HEK293 (cell line): ENCODE data around the gene TMOD4.
A peak's percentile ranks its signal among the peaks of the same experiment; 100 is the strongest.

Experiments
- GLIS2 ChIP-seq: fragments of 450-650 bp; formaldehyde crosslinking; IDR thresholded peaks from 2 replicates; pipeline ENCODE4 v1.5.1; 2016; ENCODE audit warnings: missing biosample characterization, missing genetic modification characterization
- HOXC10 ChIP-seq: sonication (generic); formaldehyde crosslinking; IDR thresholded peaks from 2 replicates; pipeline ENCODE4 v1.8.1; 2023; ENCODE audit warnings: mild to moderate bottlenecking, missing genetic modification reagents
- IKZF3 ChIP-seq: fragments of 450-650 bp; IDR thresholded peaks from 2 replicates; pipeline ENCODE4 v1.5.0; 2018; ENCODE audit warnings: missing biosample characterization, mild to moderate bottlenecking, missing genetic modification characterization, moderate library complexity
- TCF7L2 ChIP-seq: IDR thresholded peaks from 2 replicates; pipeline ENCODE4 v1.6.1; 2011; ENCODE audit warnings: low read depth, mild to moderate bottlenecking, inconsistent platforms, low read length, moderate library complexity, borderline replicate concordance
- ZBTB17 ChIP-seq: fragments of 450-650 bp; formaldehyde crosslinking; IDR thresholded peaks from 2 replicates; pipeline ENCODE4 v1.5.1; 2016; ENCODE audit warnings: missing biosample characterization, missing genetic modification characterization
- ZBTB8A ChIP-seq: fragments of 450-650 bp; formaldehyde crosslinking; IDR thresholded peaks from 2 replicates; pipeline ENCODE4 v1.5.1; 2016; ENCODE audit warnings: missing biosample characterization, missing genetic modification characterization
- ZFP3 ChIP-seq: fragments of 450-650 bp; formaldehyde crosslinking; IDR thresholded peaks from 2 replicates; pipeline ENCODE4 v1.5.1; 2016; ENCODE audit warnings: low read depth, missing biosample characterization, missing genetic modification characterization
- ZFP41 ChIP-seq: fragments of 450-650 bp; formaldehyde crosslinking; IDR thresholded peaks from 2 replicates; pipeline ENCODE4 v1.5.1; 2016; ENCODE audit warnings: missing biosample characterization, missing genetic modification characterization, borderline replicate concordance
- ZNF24 ChIP-seq: fragments of 450-650 bp; formaldehyde crosslinking; IDR thresholded peaks from 2 replicates; pipeline ENCODE4 v1.5.1; 2016; ENCODE audit warnings: missing biosample characterization, missing genetic modification characterization
- ZNF266 ChIP-seq: fragments of 450-650 bp; formaldehyde crosslinking; IDR thresholded peaks from 2 replicates; pipeline ENCODE4 v1.5.1; 2016; ENCODE audit warnings: missing biosample characterization, missing genetic modification characterization, low read depth
- ZNF292 ChIP-seq: fragments of 450-650 bp; formaldehyde crosslinking; IDR thresholded peaks from 2 replicates; pipeline ENCODE4 v1.5.1; 2016; ENCODE audit warnings: low read depth, missing biosample characterization, missing genetic modification characterization, borderline replicate concordance
- ZNF335 ChIP-seq: fragments of 450-650 bp; formaldehyde crosslinking; conservative IDR thresholded peaks from 2 replicates; pipeline ENCODE4 v1.5.1; 2016; ENCODE audit warnings: missing biosample characterization, missing genetic modification characterization
- ZNF350 ChIP-seq: fragments of 450-650 bp; formaldehyde crosslinking; IDR thresholded peaks from 2 replicates; pipeline ENCODE4 v1.5.0; 2017; ENCODE audit warnings: missing biosample characterization, mild to moderate bottlenecking, missing genetic modification characterization
- ZNF366 ChIP-seq: fragments of 450-650 bp; formaldehyde crosslinking; conservative IDR thresholded peaks from 2 replicates; pipeline ENCODE4 v1.5.1; 2016; ENCODE audit warnings: missing biosample characterization, missing genetic modification characterization
- ZNF473 ChIP-seq: fragments of 450-650 bp; formaldehyde crosslinking; IDR thresholded peaks from 2 replicates; pipeline ENCODE4 v1.5.1; 2017; ENCODE audit warnings: missing biosample characterization, missing genetic modification characterization
- ZNF561 ChIP-seq: fragments of 450-650 bp; IDR thresholded peaks from 2 replicates; pipeline ENCODE4 v1.5.1; 2018; ENCODE audit warnings: missing biosample characterization, missing genetic modification characterization, borderline replicate concordance
- ZNF623 ChIP-seq: fragments of 450-650 bp; formaldehyde crosslinking; IDR thresholded peaks from 2 replicates; pipeline ENCODE4 v1.5.1; 2016; ENCODE audit warnings: missing biosample characterization, missing genetic modification characterization
- ZNF629 ChIP-seq: fragments of 450-650 bp; formaldehyde crosslinking; IDR thresholded peaks from 2 replicates; pipeline ENCODE4 v1.5.1; 2017; ENCODE audit warnings: missing biosample characterization, missing genetic modification characterization
- TF ChIP-seq, protein P1 (sequence below): fragments of 450-650 bp; formaldehyde crosslinking; IDR thresholded peaks from 2 replicates; pipeline ENCODE4 v1.5.1; 2016; ENCODE audit warnings: missing biosample characterization, missing genetic modification characterization
- TF ChIP-seq, protein P2 (sequence below): fragments of 450-650 bp; formaldehyde crosslinking; IDR thresholded peaks from 2 replicates; pipeline ENCODE4 v1.5.1; 2016; ENCODE audit warnings: missing biosample characterization, missing genetic modification characterization, borderline replicate concordance
- TF ChIP-seq, protein P3 (sequence below): fragments of 450-650 bp; formaldehyde crosslinking; IDR thresholded peaks from 2 replicates; pipeline ENCODE4 v1.5.1; 2016; ENCODE audit warnings: missing biosample characterization, missing genetic modification characterization, borderline replicate concordance
- TF ChIP-seq, protein P4 (sequence below): sonication (generic); formaldehyde crosslinking; IDR thresholded peaks from 2 replicates; pipeline ENCODE4 v1.8.1; 2022; ENCODE audit warnings: mild to moderate bottlenecking, moderate library complexity, missing genetic modification reagents
- TF ChIP-seq, protein P5 (sequence below): fragments of 450-650 bp; formaldehyde crosslinking; IDR thresholded peaks from 2 replicates; pipeline ENCODE4 v1.5.1; 2017; ENCODE audit warnings: missing biosample characterization, mild to moderate bottlenecking, missing genetic modification characterization, moderate library complexity
- TF ChIP-seq, protein P6 (sequence below): fragments of 450-650 bp; formaldehyde crosslinking; optimal IDR thresholded peaks from 2 replicates; pipeline ENCODE3; 2016; ENCODE audit warnings: missing biosample characterization, mild to moderate bottlenecking, missing genetic modification characterization

Gene TMOD4

DNA sequence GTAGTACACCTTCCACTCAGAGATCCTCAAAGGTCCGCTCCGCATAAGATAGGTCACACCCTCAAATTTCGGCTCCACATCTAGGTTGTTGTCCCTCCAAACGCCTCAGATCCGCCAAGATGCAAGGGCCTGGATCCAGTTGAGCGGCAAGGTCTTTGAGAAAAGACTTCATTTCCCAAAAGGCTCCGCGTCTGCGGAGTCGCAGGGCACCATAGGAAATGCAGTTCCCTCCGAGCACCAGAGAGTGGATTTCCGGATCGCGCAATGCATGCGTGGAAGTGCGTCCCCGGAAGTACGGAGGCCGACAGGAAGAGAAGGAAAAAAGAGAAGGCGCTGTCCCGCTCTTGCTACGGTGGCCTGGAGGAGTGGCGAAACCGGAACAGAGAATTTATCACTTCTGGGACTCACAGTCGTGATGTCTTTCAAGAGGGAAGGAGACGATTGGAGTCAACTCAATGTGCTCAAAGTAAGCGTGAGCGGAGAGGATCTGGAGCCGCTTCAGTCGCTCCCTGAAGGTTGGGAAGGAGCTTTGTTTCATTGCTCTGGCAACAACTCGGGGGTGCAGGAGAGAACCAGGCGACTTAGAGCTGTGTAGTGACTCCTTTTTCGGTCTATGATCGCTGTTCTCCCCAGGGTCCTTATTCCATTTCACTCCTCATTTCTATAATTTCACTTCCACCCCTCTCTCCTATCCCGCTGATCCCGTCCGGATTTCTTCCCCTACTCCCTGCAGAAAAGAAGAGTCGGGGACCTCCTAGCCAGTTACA is 9.9 kb downstream of the TMOD4 start, which contains the start of the genes LYSMD1 and SCNM1 (continued):
- TF ChIP-seq, protein P1, sequence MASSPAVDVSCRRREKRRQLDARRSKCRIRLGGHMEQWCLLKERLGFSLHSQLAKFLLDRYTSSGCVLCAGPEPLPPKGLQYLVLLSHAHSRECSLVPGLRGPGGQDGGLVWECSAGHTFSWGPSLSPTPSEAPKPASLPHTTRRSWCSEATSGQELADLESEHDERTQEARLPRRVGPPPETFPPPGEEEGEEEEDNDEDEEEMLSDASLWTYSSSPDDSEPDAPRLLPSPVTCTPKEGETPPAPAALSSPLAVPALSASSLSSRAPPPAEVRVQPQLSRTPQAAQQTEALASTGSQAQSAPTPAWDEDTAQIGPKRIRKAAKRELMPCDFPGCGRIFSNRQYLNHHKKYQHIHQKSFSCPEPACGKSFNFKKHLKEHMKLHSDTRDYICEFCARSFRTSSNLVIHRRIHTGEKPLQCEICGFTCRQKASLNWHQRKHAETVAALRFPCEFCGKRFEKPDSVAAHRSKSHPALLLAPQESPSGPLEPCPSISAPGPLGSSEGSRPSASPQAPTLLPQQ: peak; percentile 47; the same call in 1 of the 2 replicates
- TF ChIP-seq HOXC10 (CRISPR knock-in tag): no peak
- TF ChIP-seq, protein P2, sequence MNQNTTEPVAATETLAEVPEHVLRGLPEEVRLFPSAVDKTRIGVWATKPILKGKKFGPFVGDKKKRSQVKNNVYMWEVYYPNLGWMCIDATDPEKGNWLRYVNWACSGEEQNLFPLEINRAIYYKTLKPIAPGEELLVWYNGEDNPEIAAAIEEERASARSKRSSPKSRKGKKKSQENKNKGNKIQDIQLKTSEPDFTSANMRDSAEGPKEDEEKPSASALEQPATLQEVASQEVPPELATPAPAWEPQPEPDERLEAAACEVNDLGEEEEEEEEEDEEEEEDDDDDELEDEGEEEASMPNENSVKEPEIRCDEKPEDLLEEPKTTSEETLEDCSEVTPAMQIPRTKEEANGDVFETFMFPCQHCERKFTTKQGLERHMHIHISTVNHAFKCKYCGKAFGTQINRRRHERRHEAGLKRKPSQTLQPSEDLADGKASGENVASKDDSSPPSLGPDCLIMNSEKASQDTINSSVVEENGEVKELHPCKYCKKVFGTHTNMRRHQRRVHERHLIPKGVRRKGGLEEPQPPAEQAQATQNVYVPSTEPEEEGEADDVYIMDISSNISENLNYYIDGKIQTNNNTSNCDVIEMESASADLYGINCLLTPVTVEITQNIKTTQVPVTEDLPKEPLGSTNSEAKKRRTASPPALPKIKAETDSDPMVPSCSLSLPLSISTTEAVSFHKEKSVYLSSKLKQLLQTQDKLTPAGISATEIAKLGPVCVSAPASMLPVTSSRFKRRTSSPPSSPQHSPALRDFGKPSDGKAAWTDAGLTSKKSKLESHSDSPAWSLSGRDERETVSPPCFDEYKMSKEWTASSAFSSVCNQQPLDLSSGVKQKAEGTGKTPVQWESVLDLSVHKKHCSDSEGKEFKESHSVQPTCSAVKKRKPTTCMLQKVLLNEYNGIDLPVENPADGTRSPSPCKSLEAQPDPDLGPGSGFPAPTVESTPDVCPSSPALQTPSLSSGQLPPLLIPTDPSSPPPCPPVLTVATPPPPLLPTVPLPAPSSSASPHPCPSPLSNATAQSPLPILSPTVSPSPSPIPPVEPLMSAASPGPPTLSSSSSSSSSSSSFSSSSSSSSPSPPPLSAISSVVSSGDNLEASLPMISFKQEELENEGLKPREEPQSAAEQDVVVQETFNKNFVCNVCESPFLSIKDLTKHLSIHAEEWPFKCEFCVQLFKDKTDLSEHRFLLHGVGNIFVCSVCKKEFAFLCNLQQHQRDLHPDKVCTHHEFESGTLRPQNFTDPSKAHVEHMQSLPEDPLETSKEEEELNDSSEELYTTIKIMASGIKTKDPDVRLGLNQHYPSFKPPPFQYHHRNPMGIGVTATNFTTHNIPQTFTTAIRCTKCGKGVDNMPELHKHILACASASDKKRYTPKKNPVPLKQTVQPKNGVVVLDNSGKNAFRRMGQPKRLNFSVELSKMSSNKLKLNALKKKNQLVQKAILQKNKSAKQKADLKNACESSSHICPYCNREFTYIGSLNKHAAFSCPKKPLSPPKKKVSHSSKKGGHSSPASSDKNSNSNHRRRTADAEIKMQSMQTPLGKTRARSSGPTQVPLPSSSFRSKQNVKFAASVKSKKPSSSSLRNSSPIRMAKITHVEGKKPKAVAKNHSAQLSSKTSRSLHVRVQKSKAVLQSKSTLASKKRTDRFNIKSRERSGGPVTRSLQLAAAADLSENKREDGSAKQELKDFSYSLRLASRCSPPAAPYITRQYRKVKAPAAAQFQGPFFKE (tag by site-specific recombination): no peak
- TF ChIP-seq, protein P3, sequence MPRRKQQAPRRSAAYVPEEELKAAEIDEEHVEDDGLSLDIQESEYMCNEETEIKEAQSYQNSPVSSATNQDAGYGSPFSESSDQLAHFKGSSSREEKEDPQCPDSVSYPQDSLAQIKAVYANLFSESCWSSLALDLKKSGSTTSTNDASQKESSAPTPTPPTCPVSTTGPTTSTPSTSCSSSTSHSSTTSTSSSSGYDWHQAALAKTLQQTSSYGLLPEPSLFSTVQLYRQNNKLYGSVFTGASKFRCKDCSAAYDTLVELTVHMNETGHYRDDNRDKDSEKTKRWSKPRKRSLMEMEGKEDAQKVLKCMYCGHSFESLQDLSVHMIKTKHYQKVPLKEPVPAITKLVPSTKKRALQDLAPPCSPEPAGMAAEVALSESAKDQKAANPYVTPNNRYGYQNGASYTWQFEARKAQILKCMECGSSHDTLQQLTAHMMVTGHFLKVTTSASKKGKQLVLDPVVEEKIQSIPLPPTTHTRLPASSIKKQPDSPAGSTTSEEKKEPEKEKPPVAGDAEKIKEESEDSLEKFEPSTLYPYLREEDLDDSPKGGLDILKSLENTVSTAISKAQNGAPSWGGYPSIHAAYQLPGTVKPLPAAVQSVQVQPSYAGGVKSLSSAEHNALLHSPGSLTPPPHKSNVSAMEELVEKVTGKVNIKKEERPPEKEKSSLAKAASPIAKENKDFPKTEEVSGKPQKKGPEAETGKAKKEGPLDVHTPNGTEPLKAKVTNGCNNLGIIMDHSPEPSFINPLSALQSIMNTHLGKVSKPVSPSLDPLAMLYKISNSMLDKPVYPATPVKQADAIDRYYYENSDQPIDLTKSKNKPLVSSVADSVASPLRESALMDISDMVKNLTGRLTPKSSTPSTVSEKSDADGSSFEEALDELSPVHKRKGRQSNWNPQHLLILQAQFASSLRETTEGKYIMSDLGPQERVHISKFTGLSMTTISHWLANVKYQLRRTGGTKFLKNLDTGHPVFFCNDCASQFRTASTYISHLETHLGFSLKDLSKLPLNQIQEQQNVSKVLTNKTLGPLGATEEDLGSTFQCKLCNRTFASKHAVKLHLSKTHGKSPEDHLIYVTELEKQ: no peak
- TF ChIP-seq GLIS2 (tag by site-specific recombination): no peak
- peak; percentile 94 for TF ChIP-seq ZNF629 (tag by site-specific recombination)
- peak; percentile 96 for TF ChIP-seq ZNF366
- TF ChIP-seq ZBTB17 (tag by site-specific recombination): peak; percentile 97
- peak; percentile 98 for TF ChIP-seq ZNF561
- TF ChIP-seq, protein P4, sequence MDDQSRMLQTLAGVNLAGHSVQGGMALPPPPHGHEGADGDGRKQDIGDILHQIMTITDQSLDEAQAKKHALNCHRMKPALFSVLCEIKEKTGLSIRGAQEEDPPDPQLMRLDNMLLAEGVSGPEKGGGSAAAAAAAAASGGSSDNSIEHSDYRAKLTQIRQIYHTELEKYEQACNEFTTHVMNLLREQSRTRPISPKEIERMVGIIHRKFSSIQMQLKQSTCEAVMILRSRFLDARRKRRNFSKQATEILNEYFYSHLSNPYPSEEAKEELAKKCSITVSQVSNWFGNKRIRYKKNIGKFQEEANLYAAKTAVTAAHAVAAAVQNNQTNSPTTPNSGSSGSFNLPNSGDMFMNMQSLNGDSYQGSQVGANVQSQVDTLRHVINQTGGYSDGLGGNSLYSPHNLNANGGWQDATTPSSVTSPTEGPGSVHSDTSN (CRISPR knock-in tag): no peak
- TF ChIP-seq ZNF335 (tag by site-specific recombination): peak; percentile 95
- TF ChIP-seq ZNF473 (tag by site-specific recombination): no peak
- no peak for TF ChIP-seq ZFP3 (tag by site-specific recombination)
- peak; percentile 73; the same call in 1 of the 2 replicates for TF ChIP-seq ZNF24
- TF ChIP-seq, protein P5, sequence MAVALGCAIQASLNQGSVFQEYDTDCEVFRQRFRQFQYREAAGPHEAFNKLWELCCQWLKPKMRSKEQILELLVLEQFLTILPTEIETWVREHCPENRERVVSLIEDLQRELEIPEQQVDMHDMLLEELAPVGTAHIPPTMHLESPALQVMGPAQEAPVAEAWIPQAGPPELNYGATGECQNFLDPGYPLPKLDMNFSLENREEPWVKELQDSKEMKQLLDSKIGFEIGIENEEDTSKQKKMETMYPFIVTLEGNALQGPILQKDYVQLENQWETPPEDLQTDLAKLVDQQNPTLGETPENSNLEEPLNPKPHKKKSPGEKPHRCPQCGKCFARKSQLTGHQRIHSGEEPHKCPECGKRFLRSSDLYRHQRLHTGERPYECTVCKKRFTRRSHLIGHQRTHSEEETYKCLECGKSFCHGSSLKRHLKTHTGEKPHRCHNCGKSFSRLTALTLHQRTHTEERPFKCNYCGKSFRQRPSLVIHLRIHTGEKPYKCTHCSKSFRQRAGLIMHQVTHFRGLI (tag by site-specific recombination): no peak; the same call in 1 of the 2 replicates
- no peak for TF ChIP-seq ZNF266 (tag by site-specific recombination)
- TF ChIP-seq, protein P6, sequence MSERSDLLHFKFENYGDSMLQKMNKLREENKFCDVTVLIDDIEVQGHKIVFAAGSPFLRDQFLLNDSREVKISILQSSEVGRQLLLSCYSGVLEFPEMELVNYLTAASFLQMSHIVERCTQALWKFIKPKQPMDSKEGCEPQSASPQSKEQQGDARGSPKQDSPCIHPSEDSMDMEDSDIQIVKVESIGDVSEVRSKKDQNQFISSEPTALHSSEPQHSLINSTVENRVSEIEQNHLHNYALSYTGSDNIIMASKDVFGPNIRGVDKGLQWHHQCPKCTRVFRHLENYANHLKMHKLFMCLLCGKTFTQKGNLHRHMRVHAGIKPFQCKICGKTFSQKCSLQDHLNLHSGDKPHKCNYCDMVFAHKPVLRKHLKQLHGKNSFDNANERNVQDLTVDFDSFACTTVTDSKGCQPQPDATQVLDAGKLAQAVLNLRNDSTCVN (tag by site-specific recombination): peak; percentile 51
- 0 out of 2 replicates have a peak, but pooled peaks have one; percentile 7 for TF ChIP-seq ZNF623 (tag by site-specific recombination)
- TF ChIP-seq ZBTB8A (tag by site-specific recombination): peak; percentile 38
- peak; percentile 54; the same call in 1 of the 2 replicates for TF ChIP-seq TCF7L2
- TF ChIP-seq ZFP41 (tag by site-specific recombination): no peak
- no peak for TF ChIP-seq ZNF292 (tag by site-specific recombination)
- TF ChIP-seq ZNF350 (tag by site-specific recombination): no peak
- TF ChIP-seq IKZF3 (tag by site-specific recombination): peak; percentile 93
